Measurements from ENCODE around the gene UGT1A5. TPM values are rescaled to one million over a fixed set of nuclear protein-coding genes. Genes with fewer than 3 reads are reported as not detected.

The UGT1A5 gene
- total and polyA plus RNA-seq, 2 of the 13 experiments (the other 11 are each of a cell fraction or from before 2014, with no cell fraction given) = not detected

- TF ChIP-seq ZNF430 (CRISPR knock-in tag; IDR thresholded peaks at IDR 0.05) (peak; percentile 63; the same call in 1 of the 2 replicates), ZNF709 (CRISPR knock-in tag; IDR thresholded peaks at IDR 0.05) (no peak), ARNTL (CRISPR knock-in tag; IDR thresholded peaks at IDR 0.05) (peak; percentile 84; the same call in 1 of the 2 replicates), NCOA1 (CRISPR knock-in tag; IDR thresholded peaks at IDR 0.05) (peak; percentile 76; the same call in 1 of the 2 replicates), GPBP1L1 (CRISPR knock-in tag; IDR thresholded peaks at IDR 0.05) (no peak), ATF1 (CRISPR knock-in tag; IDR thresholded peaks at IDR 0.05) (peak; percentile 80), ZSCAN21 (CRISPR knock-in tag; IDR thresholded peaks at IDR 0.05; ENCODE audit: borderline replicate concordance) (0 out of 2 replicates have a peak, but pooled peaks have one; percentile 51), ZNF75D (CRISPR knock-in tag; IDR thresholded peaks at IDR 0.05; ENCODE audit: borderline replicate concordance) (no peak), RAD21 (CRISPR knock-in tag; IDR thresholded peaks at IDR 0.05) (no peak), ZNF761 (CRISPR knock-in tag; conservative IDR thresholded peaks at IDR 0.05) (no peak), FOXJ3 (CRISPR knock-in tag; IDR thresholded peaks at IDR 0.05; ENCODE audit: borderline replicate concordance) (peak; percentile 96), PITX1 (CRISPR knock-in tag; IDR thresholded peaks at IDR 0.05) (peak; percentile 99), STAT5B (CRISPR knock-in tag; IDR thresholded peaks at IDR 0.05) (peak; percentile 32; the same call in 1 of the 2 replicates), ATF5 (CRISPR knock-in tag; IDR thresholded peaks at IDR 0.05; ENCODE audit: low read depth) (no peak), NR2F2 (IDR thresholded peaks at IDR 0.05; ENCODE audit: borderline replicate concordance, low read depth) (peak; percentile 100), DNMT1 (CRISPR knock-in tag; IDR thresholded peaks at IDR 0.05) (no peak), HMG20A (CRISPR knock-in tag; IDR thresholded peaks at IDR 0.05; ENCODE audit: borderline replicate concordance) (peak; percentile 99), ZHX1 (CRISPR knock-in tag; IDR thresholded peaks at IDR 0.05; ENCODE audit: low read depth) (no peak), ZNF816 (CRISPR knock-in tag; IDR thresholded peaks at IDR 0.05; ENCODE audit: borderline replicate concordance) (peak; percentile 91; the same call in 1 of the 2 replicates), ZNF329 (CRISPR knock-in tag; IDR thresholded peaks at IDR 0.05; ENCODE audit: low read depth) (no peak), SCMH1 (CRISPR knock-in tag; IDR thresholded peaks at IDR 0.05; ENCODE audit: borderline replicate concordance) (no peak), HHEX (CRISPR knock-in tag; IDR thresholded peaks at IDR 0.05) (peak; percentile 100), MYPOP (CRISPR knock-in tag; IDR thresholded peaks at IDR 0.05) (peak; percentile 60; the same call in 1 of the 2 replicates), NCOR1 (IDR thresholded peaks at IDR 0.05; ENCODE audit: borderline replicate concordance, low read length) (peak; percentile 99)
Observed at GRCh38 chr2:233756429-233757081, 43.8 kb downstream of the UGT1A5 start (continued).

All from HepG2 (cell line).